Subcutaneous adipose tissue (tissue), 4 donors: ENCODE data around the gene PTH1R. TPM values are rescaled to one million over a fixed set of nuclear protein-coding genes. Genes with fewer than 3 reads are reported as not detected.

Source experiments
- CTCF ChIP-seq: fragments of 450-650 bp; IDR thresholded peaks from one replicate; pipeline ENCODE4 v1.5.1; 2016; ENCODE audit warnings: low read depth, mild to moderate bottlenecking, control low read depth, antibody characterized with exemption, moderate library complexity
- total RNA-seq, 4 donors: library from RNA; depleted of rRNA; stranded (reverse); fragments of >200 nt; gene quantifications; one replicate each; pipeline ENCODE4 v1.1.0, GENCODE V29; 2016

The PTH1R gene
- total RNA-seq, 4 donors from 2014 or later, result 14.8 to 67.8 (median 16.2) TPM

- TF ChIP-seq CTCF, result no peak
Observed at GRCh38 chr3:46835491-46835890, 42.0 kb upstream of the PTH1R start.

GRCh38 chr3:46838301-46838700 lies 39.2 kb upstream of the PTH1R start:
- TF ChIP-seq CTCF, result no peak

GRCh38 chr3:46840491-46840890 lies 37.0 kb upstream of the PTH1R start:
- no peak for TF ChIP-seq CTCF

GRCh38 chr3:46843508-46843907 lies 34.0 kb upstream of the PTH1R start:
- TF ChIP-seq CTCF, result no peak

- no peak for TF ChIP-seq CTCF
Observed at GRCh38 chr3:46844397-46844796, 33.1 kb upstream of the PTH1R start.

DNA sequence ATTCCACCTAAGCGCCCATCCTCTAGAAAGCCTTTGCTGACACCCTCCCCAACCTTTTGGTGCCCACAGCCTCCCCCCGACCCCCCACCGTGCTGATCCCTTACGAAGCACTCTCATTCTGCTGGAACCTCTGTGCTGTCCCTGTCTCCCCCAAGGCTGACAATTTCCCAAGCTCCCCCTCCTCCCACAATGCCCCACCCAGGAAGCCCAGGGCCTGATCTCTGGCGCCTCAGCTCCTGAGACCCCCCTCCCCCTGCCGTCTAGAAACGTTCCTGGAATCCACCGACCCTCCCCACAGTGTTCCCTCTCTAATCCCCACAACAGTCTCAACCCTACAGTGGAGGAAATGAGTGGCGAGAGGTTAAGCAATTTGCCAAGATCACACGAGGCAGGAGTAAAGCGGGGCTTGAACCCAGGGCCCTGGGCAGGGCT lies 32.6 kb upstream of the PTH1R start:
- no peak for TF ChIP-seq CTCF

DNA sequence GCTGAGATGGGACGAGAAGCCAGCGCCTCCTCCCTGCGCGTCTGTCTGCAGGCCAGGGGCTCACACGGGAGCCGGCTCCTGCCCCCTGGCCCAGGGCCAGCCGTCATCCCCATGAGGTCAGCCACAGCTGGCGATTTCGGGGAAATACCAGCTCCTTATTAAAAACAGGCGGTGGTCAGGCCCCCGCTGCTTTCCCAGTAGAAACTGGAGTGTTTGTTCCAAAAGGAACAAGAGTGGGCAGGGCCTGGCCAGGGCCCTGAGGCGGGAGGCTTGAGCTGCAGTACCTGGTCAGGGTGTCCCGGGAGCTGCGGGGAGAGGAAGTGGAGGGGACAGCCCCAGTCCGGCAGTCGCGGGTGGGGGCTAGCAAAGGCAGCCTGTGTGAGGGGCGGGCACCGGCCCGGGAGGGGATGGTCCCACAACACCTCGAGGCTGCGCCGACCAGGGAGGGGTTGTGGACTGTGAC lies 32.1 kb upstream of the PTH1R start:
- no peak for TF ChIP-seq CTCF
